Measurements from ENCODE around the gene DRD5.

GRCh38 chr4:9811806-9812205 is 30.4 kb downstream of the DRD5 start:
- TF ChIP-seq EGR1 (IDR thresholded peaks at IDR 0.05) (no peak), RAD21 (IDR thresholded peaks at IDR 0.05; ENCODE audit: low read depth) (no peak), NFIC (IDR thresholded peaks at IDR 0.05) (no peak), CREB1 (IDR thresholded peaks at IDR 0.05; ENCODE audit: low read depth) (no peak), EP300 (IDR thresholded peaks at IDR 0.05; ENCODE audit: borderline replicate concordance) (no peak), USF1 (IDR thresholded peaks at IDR 0.05) (no peak), TEAD4 (IDR thresholded peaks at IDR 0.05) (no peak), FOXM1 (IDR thresholded peaks at IDR 0.05; ENCODE audit: borderline replicate concordance, low read depth) (no peak), YY1 (IDR thresholded peaks at IDR 0.05; ENCODE audit: low read depth) (no peak), TAF1 (IDR thresholded peaks at IDR 0.05; ENCODE audit: low read depth) (no peak), CEBPB (IDR thresholded peaks at IDR 0.05) (no peak)
- TF ChIP-seq, protein P1, sequence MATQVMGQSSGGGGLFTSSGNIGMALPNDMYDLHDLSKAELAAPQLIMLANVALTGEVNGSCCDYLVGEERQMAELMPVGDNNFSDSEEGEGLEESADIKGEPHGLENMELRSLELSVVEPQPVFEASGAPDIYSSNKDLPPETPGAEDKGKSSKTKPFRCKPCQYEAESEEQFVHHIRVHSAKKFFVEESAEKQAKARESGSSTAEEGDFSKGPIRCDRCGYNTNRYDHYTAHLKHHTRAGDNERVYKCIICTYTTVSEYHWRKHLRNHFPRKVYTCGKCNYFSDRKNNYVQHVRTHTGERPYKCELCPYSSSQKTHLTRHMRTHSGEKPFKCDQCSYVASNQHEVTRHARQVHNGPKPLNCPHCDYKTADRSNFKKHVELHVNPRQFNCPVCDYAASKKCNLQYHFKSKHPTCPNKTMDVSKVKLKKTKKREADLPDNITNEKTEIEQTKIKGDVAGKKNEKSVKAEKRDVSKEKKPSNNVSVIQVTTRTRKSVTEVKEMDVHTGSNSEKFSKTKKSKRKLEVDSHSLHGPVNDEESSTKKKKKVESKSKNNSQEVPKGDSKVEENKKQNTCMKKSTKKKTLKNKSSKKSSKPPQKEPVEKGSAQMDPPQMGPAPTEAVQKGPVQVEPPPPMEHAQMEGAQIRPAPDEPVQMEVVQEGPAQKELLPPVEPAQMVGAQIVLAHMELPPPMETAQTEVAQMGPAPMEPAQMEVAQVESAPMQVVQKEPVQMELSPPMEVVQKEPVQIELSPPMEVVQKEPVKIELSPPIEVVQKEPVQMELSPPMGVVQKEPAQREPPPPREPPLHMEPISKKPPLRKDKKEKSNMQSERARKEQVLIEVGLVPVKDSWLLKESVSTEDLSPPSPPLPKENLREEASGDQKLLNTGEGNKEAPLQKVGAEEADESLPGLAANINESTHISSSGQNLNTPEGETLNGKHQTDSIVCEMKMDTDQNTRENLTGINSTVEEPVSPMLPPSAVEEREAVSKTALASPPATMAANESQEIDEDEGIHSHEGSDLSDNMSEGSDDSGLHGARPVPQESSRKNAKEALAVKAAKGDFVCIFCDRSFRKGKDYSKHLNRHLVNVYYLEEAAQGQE (IDR thresholded peaks at IDR 0.05; ENCODE audit: low read depth) = no peak
- TF ChIP-seq, protein P2, sequence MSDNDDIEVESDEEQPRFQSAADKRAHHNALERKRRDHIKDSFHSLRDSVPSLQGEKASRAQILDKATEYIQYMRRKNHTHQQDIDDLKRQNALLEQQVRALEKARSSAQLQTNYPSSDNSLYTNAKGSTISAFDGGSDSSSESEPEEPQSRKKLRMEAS (IDR thresholded peaks at IDR 0.05) = no peak

Measured in Ishikawa (cell line).